Medulla oblongata (tissue), 1 donor: ENCODE results near the gene CFAP100.
A peak's percentile ranks its signal among the peaks of the same experiment; 100 is the strongest.

Experiments used
- DNase-seq: peaks from one replicate; pipeline ENCODE4 v3.0.0-alpha.2; 2015; ENCODE audit errors: extremely low spot score

The CFAP100 gene

DNA sequence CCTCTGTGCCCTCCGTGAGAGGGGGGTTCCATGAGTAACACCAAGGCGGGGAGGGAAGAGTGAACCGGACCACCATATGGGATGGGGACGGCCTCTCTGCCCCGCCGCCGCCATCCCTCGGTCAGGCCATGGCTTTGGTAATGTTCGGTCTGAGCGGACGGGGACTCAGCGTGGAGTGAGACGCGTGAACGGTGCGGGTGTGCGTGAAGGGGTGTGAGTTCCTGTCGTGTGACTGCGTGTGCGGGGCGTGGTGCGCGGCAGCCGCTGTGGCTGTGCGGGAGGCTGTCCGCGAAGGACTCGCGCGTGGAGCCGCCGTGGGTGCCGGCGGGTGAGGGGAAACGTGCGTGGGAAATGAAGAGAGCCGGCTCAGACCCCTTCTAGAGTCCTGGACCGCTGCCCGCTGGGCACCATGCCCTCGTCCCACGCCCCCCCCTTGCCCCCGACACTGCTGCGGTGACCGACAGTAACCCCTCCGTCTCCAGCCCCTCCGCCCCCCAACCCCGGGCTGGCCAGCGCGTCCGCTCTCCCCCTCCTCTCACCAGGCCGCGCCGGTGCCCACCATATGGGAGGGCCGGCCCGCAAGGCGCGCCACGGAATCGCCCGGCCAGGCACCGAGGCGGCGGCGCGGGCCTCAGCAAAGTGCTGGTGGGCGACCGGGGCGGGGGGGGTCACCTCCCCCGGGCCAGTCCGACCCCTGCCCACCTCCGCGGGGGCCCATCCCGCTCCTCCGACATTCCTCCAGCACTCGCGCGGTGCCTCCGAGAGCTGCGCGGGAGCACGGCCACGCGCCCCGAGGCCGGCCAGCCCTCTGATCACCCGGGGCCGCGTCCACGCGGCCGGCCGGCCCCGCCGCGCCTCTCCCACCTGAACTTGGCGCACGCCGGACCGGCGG lies 38.1 kb upstream of the CFAP100 start:
- DNase-seq, result peak; percentile 52

DNA sequence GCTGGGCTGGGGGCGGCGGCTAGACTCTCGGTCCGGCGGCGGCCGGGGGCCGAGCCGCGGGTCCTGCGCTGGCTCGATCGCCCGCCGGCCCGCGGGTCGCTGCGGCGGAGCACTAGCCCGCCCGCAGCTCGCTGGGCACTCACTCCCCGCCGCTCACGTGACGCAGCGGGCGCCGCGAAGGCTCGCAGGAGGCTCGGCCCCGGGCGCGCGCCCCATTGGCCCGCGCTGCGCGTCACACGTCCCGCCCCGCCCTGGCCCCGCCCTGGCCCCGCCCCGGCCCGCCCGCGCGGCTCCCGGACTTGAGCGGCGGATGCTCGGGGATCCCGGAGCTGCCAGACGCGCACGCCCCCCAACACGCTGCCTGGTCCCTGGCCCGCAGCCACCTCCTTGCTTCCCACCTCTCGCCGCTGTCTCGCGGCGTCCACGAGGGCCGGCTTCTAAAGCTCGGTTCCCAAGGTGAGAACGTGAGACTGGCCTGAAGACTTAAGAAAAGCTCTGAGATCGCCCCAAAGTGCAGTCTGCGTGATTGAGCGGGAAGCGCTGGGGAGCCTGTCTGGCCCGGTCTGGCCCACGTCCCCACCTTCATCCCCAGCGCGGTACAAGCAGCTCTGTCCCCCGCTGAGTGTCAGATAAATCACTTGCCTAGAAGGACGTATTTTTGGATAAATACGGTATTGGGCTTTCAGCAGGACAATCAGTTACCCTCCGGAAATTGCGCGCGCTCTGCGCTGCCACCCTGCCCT lies 37.2 kb upstream of the CFAP100 start, which contains the start of gene KLF15:
KLF15 (minus strand) TSS at position 114 of the 743 bp plus-strand sequence. CDS start 4,486 bp downstream, outside the sequence.
- peak; percentile 93 for DNase-seq

DNA sequence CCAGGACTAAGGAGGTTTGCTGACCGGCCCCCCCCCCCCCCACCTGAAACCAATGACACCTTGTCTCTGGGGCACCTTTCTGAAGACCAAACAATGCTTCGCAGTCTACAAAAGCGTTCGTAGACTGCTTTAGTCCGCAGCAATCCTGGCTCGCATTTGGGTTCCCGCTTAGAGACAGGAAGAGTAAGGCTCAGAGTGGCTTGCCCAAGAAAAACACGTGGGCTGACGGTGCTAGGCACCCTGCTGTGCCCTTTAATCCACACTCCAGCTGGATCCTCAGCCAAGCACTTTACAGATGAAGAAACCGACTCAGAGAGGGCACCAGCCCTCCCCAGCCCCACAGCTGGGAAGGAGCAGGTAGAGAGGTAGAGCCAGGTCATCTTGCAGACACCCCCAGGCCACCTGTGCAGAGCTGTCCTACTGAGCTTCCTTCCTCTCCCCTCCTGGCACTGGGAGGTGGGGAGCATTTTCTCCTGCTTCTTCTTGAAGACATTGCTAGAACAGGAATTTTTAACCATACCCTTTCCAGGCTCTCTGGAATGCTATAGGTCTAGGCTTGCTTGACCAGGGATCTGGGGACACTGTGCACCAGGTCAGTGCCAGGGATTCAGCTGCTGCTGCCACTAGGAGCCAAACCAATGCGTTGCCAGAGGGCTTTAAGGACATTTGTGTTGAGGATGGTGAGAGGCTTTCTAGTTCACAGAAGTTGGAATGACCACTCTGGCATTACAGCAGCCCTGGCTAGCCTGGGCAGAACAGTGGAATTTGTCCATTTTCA lies 36.5 kb upstream of the CFAP100 start:
- peak; percentile 53 for DNase-seq

DNA sequence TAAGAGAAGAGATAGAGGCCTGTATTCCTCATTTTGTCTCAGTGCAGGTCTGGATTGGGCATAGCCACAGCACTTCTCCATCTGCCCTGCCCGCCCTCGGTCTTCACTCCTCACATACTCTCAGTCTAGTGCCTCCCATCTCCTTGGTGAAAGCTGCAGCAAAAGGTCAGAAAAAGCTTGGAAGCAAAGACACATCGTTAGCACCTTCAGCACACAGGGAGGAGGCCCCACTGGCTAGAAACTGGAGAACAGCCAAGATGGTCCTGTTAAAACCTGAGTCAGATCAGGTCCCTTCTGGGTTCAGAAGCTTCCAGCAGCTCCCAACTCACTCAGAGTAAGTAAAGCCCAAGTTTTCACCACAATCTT lies 35.9 kb upstream of the CFAP100 start:
- no peak for DNase-seq

DNA sequence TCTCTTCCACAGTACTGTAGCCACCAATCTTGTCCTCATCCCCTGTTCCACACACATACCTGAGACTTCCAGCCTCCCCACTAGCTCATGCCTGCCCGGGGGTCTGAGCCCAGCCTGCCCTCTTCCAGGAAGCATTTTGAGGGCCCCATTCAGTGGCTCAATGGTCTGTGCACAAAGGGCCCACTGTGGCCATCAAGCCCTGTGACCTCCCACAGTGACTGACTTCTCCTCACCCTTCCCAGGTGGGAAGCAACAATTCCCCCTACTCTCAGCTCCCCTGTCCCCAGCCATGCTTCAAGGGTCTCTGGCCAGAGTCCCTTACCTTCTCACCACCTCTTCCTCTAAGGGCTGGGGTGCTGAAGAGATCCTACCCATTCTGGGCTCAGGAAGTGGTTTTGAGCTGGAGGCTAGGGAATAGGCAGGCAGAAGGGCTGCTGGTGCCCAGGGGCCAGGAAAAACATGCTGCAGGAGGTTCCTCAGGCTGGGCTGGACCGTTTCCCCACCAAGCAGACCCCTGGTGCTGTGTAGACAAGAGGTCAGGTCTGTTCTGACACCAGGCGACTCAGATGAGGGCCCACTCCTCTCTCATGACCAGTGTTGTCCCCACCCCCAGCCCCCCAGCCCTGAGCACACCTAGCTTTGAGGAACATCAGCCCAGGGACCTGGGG lies 34.5 kb upstream of the CFAP100 start:
- no peak for DNase-seq

DNA sequence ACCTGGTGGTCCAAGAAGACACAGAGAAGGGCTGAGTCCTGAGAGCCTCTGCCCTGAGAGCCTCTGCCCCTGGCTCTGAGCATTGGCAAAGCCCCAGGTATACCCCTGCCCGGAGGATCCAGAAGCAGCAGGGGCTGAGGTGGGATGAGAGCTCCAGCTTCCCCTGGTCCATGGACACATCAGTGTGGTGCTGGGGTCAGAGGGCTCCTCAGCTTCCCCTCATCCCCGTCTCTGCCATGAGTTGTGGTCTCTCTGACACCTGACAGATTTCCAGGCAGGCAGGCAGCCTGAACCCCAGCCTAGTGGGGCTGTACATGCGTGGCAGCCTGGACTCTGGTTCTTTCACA lies 34.0 kb upstream of the CFAP100 start:
- no peak for DNase-seq

DNA sequence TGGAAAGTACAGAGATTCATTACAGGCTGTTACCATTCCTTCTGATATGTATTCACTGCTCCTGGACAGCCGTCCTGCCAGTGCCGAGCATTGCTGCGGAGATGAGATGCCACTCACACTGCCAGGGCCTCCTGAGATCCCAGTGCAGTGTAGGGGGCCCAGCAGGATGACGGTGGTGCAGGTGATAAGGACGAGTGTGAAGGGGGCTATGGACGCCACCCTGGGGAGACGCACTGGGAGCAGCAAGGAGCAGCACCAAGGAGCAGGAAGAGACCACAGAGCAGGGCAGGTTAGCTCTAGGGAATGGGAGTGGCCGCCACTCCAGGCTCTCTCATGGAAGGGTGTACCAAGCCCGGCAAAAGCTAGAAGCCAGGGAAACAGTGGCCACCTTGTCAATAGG lies 33.5 kb upstream of the CFAP100 start:
- no peak for DNase-seq

DNA sequence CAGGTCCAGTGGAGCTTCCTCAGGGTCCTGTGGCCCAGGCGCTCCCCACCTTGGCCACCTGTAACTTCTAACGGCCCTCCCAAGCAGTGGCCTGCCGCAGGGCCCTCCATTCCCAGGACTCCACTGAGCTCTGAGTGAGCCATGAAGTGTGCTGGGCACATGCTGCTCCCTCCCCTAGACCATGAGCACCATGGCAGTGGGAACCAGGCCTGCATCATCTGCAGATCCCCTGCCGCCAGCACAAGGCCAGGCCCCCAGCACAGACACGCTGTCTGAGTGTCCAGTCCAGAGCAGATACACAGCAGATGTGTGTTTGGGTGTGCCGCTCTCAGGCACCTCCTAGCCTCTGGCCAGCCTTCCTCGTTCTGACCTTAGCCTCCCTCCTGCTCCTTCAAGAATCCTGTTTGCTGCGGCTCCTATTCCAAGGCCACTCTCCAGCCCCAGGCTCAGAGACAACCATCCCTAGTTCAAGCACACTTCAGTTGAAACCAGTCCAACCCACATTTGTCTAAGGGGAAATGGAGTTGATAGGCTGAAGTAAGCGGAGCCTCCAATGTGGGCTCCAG lies 30.5 kb upstream of the CFAP100 start:
- DNase-seq, result no peak

DNA sequence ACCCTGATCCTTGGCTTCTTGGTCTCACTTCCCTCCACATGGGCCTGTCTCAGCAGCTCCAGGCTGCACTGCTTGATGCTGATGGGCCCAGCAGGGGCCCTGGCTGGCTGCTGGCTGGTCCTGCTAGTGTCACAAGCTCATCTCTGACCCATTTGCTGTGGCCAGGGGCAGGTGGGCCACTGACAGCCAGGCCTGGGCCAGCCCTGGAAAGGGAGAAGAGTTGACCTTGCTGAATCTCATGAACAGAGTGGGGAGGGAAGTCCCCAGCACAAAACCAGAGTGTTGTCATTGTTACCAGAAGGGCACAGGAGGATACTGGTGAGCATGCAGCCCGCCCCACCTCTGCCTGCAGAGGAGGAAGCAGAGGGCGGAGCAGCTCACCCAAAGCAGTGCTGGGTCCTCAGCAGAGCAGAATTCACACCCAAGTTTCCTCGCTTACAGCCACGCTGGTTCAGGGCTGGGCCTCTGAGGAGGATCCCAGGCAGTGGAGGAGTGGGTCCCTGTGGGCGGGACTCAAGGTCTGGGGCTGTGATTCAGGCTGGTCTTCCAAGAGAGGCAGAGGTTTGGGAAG lies 29.9 kb upstream of the CFAP100 start:
- DNase-seq, result no peak

DNA sequence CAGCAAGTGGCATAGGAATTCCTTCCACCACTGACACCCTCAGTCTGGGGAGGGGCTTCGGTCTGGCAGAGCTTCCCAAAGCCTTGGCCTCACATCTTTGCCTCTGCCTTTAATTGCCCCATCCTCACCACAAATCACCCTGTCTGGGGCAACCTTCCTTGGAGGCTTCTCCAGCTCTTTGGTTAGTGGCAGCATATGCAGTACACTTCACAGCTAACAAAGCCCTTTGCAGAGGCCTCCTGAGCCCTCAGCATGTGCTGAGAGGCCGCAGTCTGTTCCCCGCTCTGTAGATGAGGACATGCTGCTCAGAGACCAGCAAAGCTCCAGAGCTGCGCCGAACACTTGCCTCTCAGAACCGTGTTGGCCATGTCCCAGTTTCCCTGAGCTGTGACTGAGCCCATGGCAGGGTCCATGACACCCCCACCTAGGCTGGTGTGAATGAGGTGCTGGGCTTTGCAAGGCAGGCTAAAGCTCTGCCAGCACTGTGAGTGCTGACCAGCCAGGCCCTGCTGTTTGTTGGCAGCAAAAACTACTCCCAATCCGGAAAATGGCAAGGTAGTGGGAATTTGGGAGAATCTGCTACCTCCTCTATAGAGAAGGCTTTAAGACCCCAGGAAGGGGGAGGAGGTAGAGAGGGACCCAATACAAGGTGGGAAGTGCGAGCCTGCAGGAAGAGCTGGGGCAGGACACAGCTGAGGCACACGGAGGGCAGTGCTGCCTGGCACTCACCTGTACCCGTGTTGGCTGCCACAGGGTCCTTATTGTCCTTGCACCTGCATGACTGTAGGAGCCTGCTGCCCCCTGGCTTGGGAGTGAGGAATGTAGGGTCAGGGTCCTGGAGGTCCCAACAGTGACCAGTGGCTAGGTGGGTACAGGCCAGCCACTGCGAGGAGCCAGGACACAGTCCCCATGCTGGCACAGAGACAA lies 29.1 kb upstream of the CFAP100 start:
- no peak for DNase-seq

DNA sequence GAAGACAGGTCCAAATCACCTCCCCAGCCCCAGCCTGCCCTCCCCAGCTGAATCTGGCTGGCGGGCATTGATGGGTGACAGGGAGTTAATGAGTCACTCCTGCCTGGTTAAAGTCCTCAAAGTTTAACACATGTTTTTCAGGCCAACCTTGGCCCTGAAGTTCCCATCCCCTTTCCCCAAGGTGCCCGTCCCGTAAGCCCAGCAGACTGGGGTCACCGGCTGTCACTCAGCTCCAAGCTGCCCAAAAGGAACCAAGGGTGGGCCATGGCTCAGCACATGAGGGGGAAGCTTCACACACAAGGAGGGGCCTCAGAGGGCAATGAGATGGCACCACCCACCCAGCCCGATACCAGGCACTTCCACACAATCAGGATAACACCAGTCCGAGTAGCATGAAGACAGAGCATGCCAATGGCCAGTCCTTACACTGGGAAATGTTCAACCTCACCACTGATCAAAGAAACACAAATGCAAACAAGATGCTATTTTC lies 27.3 kb upstream of the CFAP100 start:
- no peak for DNase-seq

DNA sequence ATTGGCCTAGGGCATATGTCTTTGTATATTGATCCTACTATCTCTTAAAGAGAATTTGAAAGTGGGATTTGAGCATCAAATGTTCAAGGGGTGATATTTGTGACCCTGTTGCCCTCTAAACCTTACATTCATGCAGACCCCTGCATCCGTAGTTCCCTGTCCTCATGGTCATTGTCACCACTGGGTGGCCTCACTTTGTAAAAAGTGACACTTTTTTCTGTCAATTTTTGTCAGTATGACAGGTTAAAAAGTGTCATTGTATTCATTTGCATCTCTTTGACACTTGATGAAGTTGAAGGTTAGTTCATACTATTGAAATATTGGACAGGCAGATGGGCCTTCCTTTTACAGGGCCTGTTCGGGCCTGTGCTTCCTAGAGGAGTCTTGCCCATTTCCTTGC lies 25.2 kb upstream of the CFAP100 start:
- no peak for DNase-seq

DNA sequence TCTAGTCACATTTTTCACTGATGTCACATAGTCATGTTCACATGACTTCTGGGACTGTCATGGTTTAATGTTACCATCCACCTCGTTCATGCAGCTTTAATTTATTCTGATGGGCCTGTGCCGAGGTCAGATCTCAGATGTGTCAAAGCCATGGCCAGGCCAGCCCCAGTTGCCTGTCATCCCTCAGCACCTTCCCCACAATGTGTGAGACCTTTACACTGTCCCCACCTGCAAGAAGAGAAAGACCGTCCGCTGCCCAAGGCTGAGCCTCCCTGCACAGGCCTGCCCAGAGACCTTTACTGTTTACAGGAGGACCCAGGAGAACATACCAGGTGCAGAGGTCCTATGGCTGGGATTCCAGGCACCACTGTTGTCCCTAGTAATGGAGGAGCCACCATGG lies 24.7 kb upstream of the CFAP100 start:
- DNase-seq, result no peak

DNA sequence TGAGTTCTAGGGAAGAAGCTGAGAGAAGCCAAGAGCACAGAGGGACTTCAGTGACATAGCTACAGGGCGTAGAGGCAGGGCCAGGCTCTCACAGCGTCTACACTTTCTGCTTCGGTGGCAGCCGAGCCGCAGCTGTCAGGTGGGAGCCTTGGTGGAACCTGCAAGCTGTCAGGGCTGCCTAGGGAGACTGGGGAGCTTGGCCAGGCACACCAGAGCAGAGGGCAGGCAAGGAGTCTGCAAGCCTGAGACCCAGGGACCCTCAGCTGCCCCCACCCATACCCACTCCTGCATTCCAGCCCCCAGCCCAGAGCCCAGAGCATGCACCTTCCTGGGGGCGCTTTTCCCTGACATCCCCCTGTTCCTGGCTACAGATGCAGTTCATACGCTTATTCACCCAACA lies 24.1 kb upstream of the CFAP100 start:
- DNase-seq, result no peak

DNA sequence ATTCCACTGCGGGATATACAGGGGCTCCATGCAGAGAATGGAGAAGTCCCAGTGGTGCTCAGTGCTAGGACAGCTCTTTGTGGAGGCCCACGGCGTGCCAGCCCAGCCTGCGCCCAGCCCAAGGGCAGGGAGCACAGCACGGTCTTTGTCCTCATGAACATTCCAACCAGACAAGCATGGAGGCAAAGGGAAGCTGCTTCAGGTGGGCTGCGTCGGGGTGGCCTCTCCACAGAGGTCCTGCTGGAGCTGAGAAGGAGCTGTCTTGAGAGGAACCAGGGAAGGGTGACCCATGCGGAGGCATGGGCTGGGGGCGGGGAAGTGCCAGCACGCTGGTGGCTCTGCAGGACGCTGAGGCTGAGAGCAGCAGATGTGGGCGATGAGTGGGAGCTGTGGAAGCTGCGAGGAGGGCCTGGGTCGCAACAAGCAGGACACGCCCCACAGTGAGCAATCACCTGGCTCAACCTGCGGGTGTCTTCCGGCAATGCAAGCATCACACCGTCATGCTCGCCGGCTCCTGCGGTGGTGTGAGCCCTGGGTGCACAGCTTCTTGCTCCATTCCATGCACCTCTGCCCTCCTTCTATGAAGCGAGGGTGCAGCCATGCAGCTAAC lies 23.5 kb upstream of the CFAP100 start:
- DNase-seq, result no peak

DNA sequence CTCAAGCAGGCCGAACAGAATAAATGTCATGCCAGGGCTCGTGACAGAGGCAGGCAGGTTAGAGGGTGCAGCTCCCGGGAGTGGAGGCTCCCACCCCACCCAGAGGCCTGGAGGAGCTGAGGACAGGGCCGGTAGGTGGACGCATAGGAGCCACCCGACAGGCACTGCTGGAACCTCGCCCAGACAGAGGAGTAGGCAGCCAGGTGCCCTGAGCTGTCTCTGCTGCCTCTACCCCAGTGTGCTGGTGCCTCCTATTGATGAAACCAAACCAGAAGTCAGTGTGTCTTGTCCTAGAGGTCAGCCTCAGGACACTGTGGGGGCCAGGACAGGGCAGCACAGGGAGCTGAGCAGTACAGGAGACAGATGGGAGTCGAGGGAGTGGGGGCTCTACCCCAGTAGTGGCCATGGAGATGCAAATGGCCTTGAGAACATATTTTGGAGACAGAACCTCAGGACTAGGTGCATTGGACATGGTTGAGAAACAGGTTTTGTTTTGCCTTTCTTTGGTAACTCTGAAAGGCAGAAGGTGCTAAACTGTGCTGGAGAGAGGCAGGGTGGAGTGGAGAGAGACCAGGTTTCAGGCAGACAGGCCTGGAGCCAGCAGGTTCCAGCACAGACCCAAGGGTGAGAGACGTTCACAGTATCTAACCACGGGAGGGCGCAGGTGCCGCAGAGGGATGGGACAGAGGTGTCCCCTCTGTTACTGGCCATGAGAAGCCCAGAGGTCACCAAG lies 22.1 kb upstream of the CFAP100 start:
- no peak for DNase-seq

DNA sequence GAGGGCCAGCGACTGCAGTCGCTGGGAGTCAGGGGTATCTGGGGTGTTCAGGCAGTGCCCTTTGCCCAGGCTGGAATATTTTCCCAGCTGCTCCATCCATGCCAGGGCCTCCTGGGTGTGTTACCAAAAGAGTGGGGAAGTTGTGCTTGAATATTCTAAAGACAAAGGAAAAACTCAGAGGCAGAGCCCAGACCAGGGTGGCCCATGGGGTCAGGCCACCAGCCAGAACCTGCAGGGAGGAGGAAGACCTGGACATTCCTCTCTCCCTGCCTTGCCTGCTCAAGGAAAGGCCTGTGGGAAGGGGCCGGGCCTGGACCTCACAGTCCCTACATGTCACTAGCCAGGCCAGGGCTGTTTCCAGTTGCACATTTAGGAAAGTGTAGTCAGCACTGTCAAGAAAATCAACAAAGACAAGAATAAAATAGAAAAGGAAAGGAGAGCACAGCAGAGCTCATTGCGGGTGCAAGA lies 21.5 kb upstream of the CFAP100 start:
- DNase-seq, result no peak
